Prostate gland (tissue), 2 donors: ENCODE results near the gene PUSL1. TPM values are rescaled to one million over a fixed set of nuclear protein-coding genes. Genes with fewer than 3 reads are reported as not detected.

Experiments used
- DNase-seq: peaks from one replicate; pipeline ENCODE4 v3.0.0-alpha.2; 2019; ENCODE audit warnings: low spot score
- H3K27ac ChIP-seq, 2 donors: fragments of 200-600 bp; sonication (generic); 2 replicates each; pipeline ENCODE4 v1.5.1; 2017 to 2019
- H3K27me3 ChIP-seq: fragments of 200-600 bp; sonication (generic); replicated peaks from 2 replicates; pipeline ENCODE4 v1.5.1; 2019; ENCODE audit not compliant: insufficient read depth
- H3K36me3 ChIP-seq, 2 donors: fragments of 200-600 bp; sonication (generic); 1 replicate in 1 of 2; 2 replicates in 1 of 2; pipeline versions ENCODE4 v1.5.1 to v1.8.1; 2017 to 2019
- H3K4me1 ChIP-seq: fragments of 200-600 bp; sonication (generic); replicated peaks from 2 replicates; pipeline ENCODE4 v1.5.1; 2019
- H3K4me3 ChIP-seq, 2 donors: fragments of 200-600 bp; sonication (generic); 2 replicates each; pipeline ENCODE4 v1.5.1; 2017 to 2019
- H3K9me3 ChIP-seq: fragments of 200-600 bp; sonication (generic); 2 replicates; pipeline ENCODE4 v1.5.1; 2017
- POLR2A ChIP-seq: fragments of 450-650 bp; IDR thresholded peaks from one replicate; pipeline ENCODE4 v1.6.1; 2016; ENCODE audit warnings: antibody characterized with exemption, mild to moderate bottlenecking
- POLR2AphosphoS5 ChIP-seq: sonication (generic); formaldehyde crosslinking; IDR thresholded peaks from one replicate; pipeline ENCODE4 v1.6.1; 2017; ENCODE audit warnings: antibody characterized with exemption
- WGBS: methylation state at CpG from one replicate; pipeline ENCODE4 v1.1.5; 2018; 5-methylcytosine and 5-hydroxymethylcytosine counted together
- intact Hi-C: fragments of 100-400 bp; cut with DNase I; formaldehyde crosslinking; loops from one replicate; pipeline ENCODE4 v1.14.2; 2022
- total RNA-seq, 2 donors: library from RNA; depleted of rRNA; stranded (reverse); fragments of >200 nt; gene quantifications; one replicate each; pipeline ENCODE4 v1.1.0, GENCODE V29; 2016
- TF ChIP-seq, protein P1 (sequence below), 4 experiments: fragments of 200-600 bp in 2 of 4; fragments of 450-650 bp in 2 of 4; sonication (generic) in 2 of 4; IDR thresholded peaks; 1 replicate in 3 of 4; 2 replicates in 1 of 4; pipeline ENCODE4 v1.5.1; 2016 to 2019; ENCODE audit warnings: antibody characterized with exemption in 4 of 4, mild to moderate bottlenecking in 2 of 4, moderate library complexity in 2 of 4

The PUSL1 gene
- total RNA-seq, 2 donors from 2014 or later = 30.6 to 36.9 TPM

DNA sequence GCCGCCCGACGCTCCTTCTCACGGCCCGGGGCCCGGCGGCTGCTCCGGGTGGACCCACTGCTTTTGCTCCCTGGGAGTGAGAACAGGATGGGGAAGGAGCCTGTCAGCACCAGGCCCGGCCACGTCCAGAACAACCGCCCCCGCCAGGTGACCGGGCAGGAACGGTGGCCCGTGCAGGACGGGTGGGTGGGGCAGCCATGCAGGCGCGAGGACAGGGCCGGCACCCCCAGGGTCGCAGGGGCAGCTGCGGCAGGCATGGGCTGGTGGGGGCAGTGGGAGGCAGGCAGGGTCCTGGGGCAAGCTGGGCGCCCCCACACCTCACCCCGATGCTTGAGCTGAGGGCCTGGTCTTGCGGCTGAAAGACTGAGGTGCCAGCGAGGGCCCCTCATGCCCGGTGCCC is 28.0 kb downstream of the PUSL1 start:
- intact Hi-C loops = no loop called here
- DNase-seq = no peak
- H3K9me3 ChIP-seq = no peaks in the 10 kb centered on the region
- 89% methylated on average over 25 of the region's 26 CpGs for WGBS
- no peak for TF ChIP-seq POLR2AphosphoS5
- TF ChIP-seq, protein P1, sequence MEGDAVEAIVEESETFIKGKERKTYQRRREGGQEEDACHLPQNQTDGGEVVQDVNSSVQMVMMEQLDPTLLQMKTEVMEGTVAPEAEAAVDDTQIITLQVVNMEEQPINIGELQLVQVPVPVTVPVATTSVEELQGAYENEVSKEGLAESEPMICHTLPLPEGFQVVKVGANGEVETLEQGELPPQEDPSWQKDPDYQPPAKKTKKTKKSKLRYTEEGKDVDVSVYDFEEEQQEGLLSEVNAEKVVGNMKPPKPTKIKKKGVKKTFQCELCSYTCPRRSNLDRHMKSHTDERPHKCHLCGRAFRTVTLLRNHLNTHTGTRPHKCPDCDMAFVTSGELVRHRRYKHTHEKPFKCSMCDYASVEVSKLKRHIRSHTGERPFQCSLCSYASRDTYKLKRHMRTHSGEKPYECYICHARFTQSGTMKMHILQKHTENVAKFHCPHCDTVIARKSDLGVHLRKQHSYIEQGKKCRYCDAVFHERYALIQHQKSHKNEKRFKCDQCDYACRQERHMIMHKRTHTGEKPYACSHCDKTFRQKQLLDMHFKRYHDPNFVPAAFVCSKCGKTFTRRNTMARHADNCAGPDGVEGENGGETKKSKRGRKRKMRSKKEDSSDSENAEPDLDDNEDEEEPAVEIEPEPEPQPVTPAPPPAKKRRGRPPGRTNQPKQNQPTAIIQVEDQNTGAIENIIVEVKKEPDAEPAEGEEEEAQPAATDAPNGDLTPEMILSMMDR (IDR thresholded peaks at IDR 0.05) = no peak
- peaks cover 2 to 6% of the 10 kb centered on the region in 2 donors for H3K36me3 ChIP-seq
- H3K4me3 ChIP-seq = no peak overlapping the region
- no peaks in the 10 kb centered on the region for H3K27me3 ChIP-seq
- H3K4me1 ChIP-seq = no peaks in the 10 kb centered on the region
- H3K27ac ChIP-seq = no peak overlapping the region

DNA sequence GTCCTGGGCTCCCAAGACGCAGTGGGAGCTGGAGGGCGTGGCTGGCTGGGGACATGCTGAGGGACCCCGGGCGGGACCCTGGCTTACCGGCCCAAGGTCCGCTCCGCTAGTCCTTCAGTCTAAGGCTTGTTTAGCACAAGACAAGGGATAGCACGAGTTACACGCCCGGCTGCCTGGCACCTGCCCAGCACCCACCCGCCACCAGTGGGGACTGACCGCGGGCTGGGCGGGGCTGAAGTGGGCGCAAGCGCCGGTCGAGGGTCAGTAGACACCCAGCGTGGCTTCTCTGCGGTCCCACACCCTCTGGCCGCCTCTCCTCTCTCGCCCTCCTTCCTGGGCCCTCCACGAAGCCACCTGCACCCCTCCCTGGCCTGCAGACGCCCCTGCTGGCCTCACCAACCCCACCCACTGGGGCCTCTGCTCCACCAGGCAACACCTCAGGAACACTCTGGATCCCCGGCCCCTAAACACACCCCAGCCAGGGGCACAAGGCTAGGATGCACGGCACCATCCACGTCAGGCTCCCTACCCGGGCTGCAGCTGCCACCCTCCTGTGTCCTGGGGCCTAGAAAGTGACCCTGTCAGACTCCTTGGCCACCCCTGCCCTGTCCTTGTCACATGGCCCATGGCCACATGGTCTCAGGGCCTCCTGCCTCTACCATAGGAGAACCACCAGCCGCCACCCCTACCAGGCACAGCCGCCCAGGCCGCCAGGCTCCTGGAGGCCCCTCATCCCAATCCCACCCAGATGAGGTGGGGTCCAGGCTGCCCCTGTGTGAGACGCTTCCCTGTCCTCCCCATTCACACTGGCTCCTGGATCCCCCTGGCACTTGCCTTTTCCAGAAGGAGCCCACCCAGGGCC is 28.8 kb downstream of the PUSL1 start:
- Histone ChIP-seq H3K4me1 (no peaks in the 10 kb centered on the region), H3K4me3 (no peak overlapping the region), H3K36me3 (peaks cover 2 to 11% of the 10 kb centered on the region in 2 donors), H3K9me3 (no peaks in the 10 kb centered on the region), H3K27ac (no peak overlapping the region), H3K27me3 (no peaks in the 10 kb centered on the region)
- TF ChIP-seq POLR2A (no peak), POLR2AphosphoS5 (no peak)
- DNase-seq = no peak
- intact Hi-C loops = no loop called here
- WGBS = 94% methylated on average over 29 of the region's 32 CpGs

DNA sequence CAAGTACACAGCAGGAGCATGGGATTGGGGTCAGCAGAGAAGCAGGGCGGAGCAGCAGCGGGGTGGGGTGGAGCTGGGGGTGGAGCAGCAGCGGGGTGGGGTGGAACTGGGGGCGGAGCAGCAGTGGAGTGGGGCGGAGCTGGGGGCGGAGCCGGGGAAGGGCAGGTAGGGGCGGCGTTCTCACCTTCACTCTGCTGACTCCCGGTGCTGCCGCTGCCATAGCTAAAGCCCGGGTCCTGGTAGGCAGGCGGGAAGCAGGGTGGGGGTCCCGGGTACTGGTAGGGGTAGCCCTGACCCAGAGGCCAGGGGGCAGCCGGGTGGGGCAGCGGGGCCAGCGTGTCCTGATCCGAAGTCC is 29.4 kb downstream of the PUSL1 start:
- no peak for DNase-seq
- Histone ChIP-seq H3K27me3 (no peaks in the 10 kb centered on the region), H3K4me3 (no peak overlapping the region), H3K27ac (no peak overlapping the region), H3K4me1 (no peaks in the 10 kb centered on the region), H3K36me3 (peaks cover 2 to 11% of the 10 kb centered on the region in 2 donors), H3K9me3 (no peaks in the 10 kb centered on the region)
- intact Hi-C loops = no loop called here
- TF ChIP-seq, protein P1 (IDR thresholded peaks at IDR 0.05) = no peak
- TF ChIP-seq POLR2A (no peak), POLR2AphosphoS5 (no peak)
- 72% methylated on average over 18 of the region's 18 CpGs for WGBS

DNA sequence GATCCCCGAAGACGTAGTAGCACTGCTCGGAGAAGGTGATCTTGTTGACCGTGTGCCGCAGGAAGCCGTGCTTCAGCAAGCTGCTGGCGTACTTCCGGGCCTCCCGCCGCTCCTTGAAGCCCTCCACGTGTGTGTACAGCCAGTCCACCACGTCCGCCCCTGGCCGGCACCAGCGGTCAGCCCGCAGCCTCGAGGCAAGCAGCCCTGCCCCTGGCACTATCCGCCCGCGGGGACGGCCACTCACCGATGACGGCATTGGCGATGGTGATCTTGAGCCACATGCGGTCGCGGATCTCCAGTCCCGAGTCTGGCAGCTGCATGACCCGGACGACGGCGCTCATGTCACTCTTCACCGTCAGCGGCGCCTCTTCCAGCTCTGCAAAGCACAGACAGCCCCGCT is 29.9 kb downstream of the PUSL1 start:
- H3K4me1 ChIP-seq = no peaks in the 10 kb centered on the region
- TF ChIP-seq, protein P1 (IDR thresholded peaks at IDR 0.05) = no peak
- TF ChIP-seq POLR2A (no peak), POLR2AphosphoS5 (no peak)
- no peaks in the 10 kb centered on the region for H3K9me3 ChIP-seq
- 94% methylated on average over 35 of the region's 36 CpGs for WGBS
- peaks cover 2 to 11% of the 10 kb centered on the region in 2 donors for H3K36me3 ChIP-seq
- H3K4me3 ChIP-seq = no peak overlapping the region
- intact Hi-C loops = no loop called here
- no peak overlapping the region for H3K27ac ChIP-seq
- H3K27me3 ChIP-seq = no peaks in the 10 kb centered on the region
- no peak for DNase-seq

DNA sequence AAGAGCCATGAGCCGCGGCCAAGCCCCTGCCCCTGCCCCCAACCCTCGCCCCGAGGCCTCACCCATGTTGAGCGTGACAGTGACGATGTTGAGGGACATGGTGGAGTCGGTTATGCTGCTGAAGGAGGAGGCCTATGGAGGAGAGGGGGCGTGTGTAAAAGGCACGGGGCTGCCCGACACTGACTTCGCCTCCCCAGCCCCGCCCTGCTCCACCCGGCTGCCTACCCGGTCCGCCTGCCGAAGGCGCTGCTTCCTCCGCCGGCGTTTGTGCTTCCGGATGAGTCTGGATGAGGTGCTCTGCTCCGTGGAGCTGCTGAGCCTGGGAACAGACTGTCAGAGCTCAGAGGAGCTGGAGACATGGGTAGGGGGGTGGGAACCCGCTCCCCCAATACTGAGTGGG is 31.8 kb downstream of the PUSL1 start:
- Histone ChIP-seq H3K27me3 (no peaks in the 10 kb centered on the region), H3K36me3 (peaks cover 2 to 11% of the 10 kb centered on the region in 2 donors), H3K9me3 (no peaks in the 10 kb centered on the region), H3K27ac (no peak overlapping the region), H3K4me3 (no peak overlapping the region), H3K4me1 (no peaks in the 10 kb centered on the region)
- TF ChIP-seq POLR2A (no peak), POLR2AphosphoS5 (no peak)
- TF ChIP-seq, protein P1 (IDR thresholded peaks at IDR 0.05) = no peak
- WGBS = 89% methylated on average over 23 of the region's 23 CpGs
- intact Hi-C loops = no loop called here
- no peak for DNase-seq
